HepG2 (cell line): ENCODE results near the gene HYAL1. TPM values are rescaled to one million over a fixed set of nuclear protein-coding genes. Genes with fewer than 3 reads are reported as not detected.

Experiments
- AGO2 ChIP-seq: fragments of 200-400 bp; formaldehyde crosslinking; optimal IDR thresholded peaks from 2 replicates; pipeline ENCODE3; 2017; ENCODE audit warnings: mild to moderate bottlenecking, low read depth, low read length, moderate library complexity
- DDIT3 ChIP-seq: sonication (generic); formaldehyde crosslinking; IDR thresholded peaks from 2 replicates; pipeline ENCODE4 v1.4.0; 2020; ENCODE audit warnings: mild to moderate bottlenecking, missing genetic modification reagents
- GFI1 ChIP-seq: sonication (generic); formaldehyde crosslinking; IDR thresholded peaks from 2 replicates; pipeline ENCODE4 v1.5.0; 2020; ENCODE audit warnings: missing genetic modification reagents, mild to moderate bottlenecking, borderline replicate concordance
- GZF1 ChIP-seq: sonication (generic); formaldehyde crosslinking; IDR thresholded peaks from 2 replicates; pipeline ENCODE4 v1.5.1; 2020; ENCODE audit warnings: mild to moderate bottlenecking, missing genetic modification reagents
- HNRNPLL ChIP-seq: fragments of 200-400 bp; formaldehyde crosslinking; IDR thresholded peaks from 2 replicates; pipeline ENCODE4 v1.6.1; 2017; ENCODE audit warnings: mild to moderate bottlenecking, low read depth, low read length; ENCODE audit not compliant: poor library complexity, severe bottlenecking
- MAF1 ChIP-seq: sonication (generic); formaldehyde crosslinking; IDR thresholded peaks from 2 replicates; pipeline ENCODE4 v1.5.0; 2020; ENCODE audit warnings: missing genetic modification reagents, borderline replicate concordance
- MEF2D ChIP-seq: sonication (generic); formaldehyde crosslinking; IDR thresholded peaks from 2 replicates; pipeline ENCODE4 v1.5.1; 2020; ENCODE audit warnings: mild to moderate bottlenecking, missing genetic modification reagents
- MYNN ChIP-seq: sonication (generic); formaldehyde crosslinking; IDR thresholded peaks from 2 replicates; pipeline ENCODE4 v1.4.0; 2020; ENCODE audit warnings: mild to moderate bottlenecking, low read depth, missing genetic modification reagents
- NR1H2 ChIP-seq: sonication (generic); formaldehyde crosslinking; IDR thresholded peaks from 2 replicates; pipeline ENCODE4 v1.8.1; 2022; ENCODE audit warnings: low read depth, missing genetic modification reagents, borderline replicate concordance
- SAFB2 ChIP-seq: sonication (generic); formaldehyde crosslinking; IDR thresholded peaks from 2 replicates; pipeline ENCODE4 v1.5.1; 2020; ENCODE audit warnings: missing genetic modification reagents, low read depth, mild to moderate bottlenecking, borderline replicate concordance
- SMAD3 ChIP-seq: sonication (generic); formaldehyde crosslinking; IDR thresholded peaks from 2 replicates; pipeline ENCODE4 v1.4.0; 2020; ENCODE audit warnings: missing genetic modification reagents
- TARDBP ChIP-seq: sonication (generic); formaldehyde crosslinking; IDR thresholded peaks from 2 replicates; pipeline ENCODE4 v1.8.0; 2022; ENCODE audit warnings: mild to moderate bottlenecking, missing genetic modification reagents
- TCF7 ChIP-seq: sonication (generic); IDR thresholded peaks from 2 replicates; pipeline ENCODE4 v1.6.1; 2016; ENCODE audit warnings: antibody characterized with exemption, low read depth
- TEAD3 ChIP-seq: optimal IDR thresholded peaks from 2 replicates; pipeline ENCODE3; 2016; ENCODE audit warnings: borderline replicate concordance
- ZBTB33 ChIP-seq: sonication (generic); formaldehyde crosslinking; IDR thresholded peaks from 2 replicates; pipeline ENCODE4 v1.4.0; 2020; ENCODE audit warnings: missing genetic modification reagents
- ZNF749 ChIP-seq: sonication (generic); formaldehyde crosslinking; IDR thresholded peaks from 2 replicates; pipeline ENCODE4 v1.8.0; 2022; ENCODE audit warnings: mild to moderate bottlenecking, missing genetic modification reagents, moderate library complexity, borderline replicate concordance
- ZXDC ChIP-seq: sonication (generic); formaldehyde crosslinking; IDR thresholded peaks from 2 replicates; pipeline ENCODE4 v1.5.0; 2020; ENCODE audit warnings: mild to moderate bottlenecking, missing genetic modification reagents
- polyA plus RNA-seq, 8 experiments: library from polyadenylated mRNA; depleted of rRNA in 3 of 8; stranded (reverse) in 7 of 8; unstranded in 1 of 8; fragments of >200 nt; fragmentation: Illumina TruSeq in 4 of 8; extraction: Trizol in 4 of 8; gene quantifications; 2 replicates each; pipeline versions ENCODE4 v1.2.1 to v1.2.3, GENCODE V29; 2011 to 2016; ENCODE audit warnings: low read depth in 4 of 8, missing spikeins in 1 of 8, mixed read lengths in 1 of 8; ENCODE audit not compliant: insufficient read depth in 1 of 8
- total RNA-seq, 5 experiments: library from RNA; depleted of rRNA; stranded (reverse); fragments of >200 nt; fragmentation: Illumina TruSeq; extraction: Trizol; gene quantifications; 2 replicates each; pipeline ENCODE4 v1.2.3, GENCODE V29; 2016; ENCODE audit warnings: low read depth in 1 of 5

Gene HYAL1
- total and polyA plus RNA-seq, 2 of the 13 experiments (the other 11 are each of a cell fraction or from before 2014, with no cell fraction given): 76.5 to 193 TPM

GRCh38 chr3:50337175-50337861 lies 33.9 kb upstream of the HYAL1 start (continued):
- peak; percentile 13; the same call in 1 of the 2 replicates for TF ChIP-seq GFI1 (CRISPR knock-in tag)
- no peak for TF ChIP-seq TCF7
- no peak for TF ChIP-seq NR1H2 (CRISPR knock-in tag)
- TF ChIP-seq ZXDC (CRISPR knock-in tag): peak; percentile 65; the same call in 1 of the 2 replicates
- no peak for TF ChIP-seq AGO2
- peak; percentile 91 for TF ChIP-seq HNRNPLL
- no peak for TF ChIP-seq ZNF749 (CRISPR knock-in tag)
- TF ChIP-seq TEAD3 (CRISPR knock-in tag): peak; percentile 74
- TF ChIP-seq SAFB2: peak; percentile 66; the same call in 1 of the 2 replicates
- peak; percentile 87 for TF ChIP-seq TARDBP (CRISPR knock-in tag)
- TF ChIP-seq SMAD3 (CRISPR knock-in tag): no peak
- TF ChIP-seq MYNN (CRISPR knock-in tag): 0 out of 2 replicates have a peak, but pooled peaks have one; percentile 17
- TF ChIP-seq GZF1 (CRISPR knock-in tag): no peak
- TF ChIP-seq DDIT3 (CRISPR knock-in tag): no peak
- peak; percentile 42; the same call in 1 of the 2 replicates for TF ChIP-seq ZBTB33 (CRISPR knock-in tag)
- TF ChIP-seq MEF2D (CRISPR knock-in tag): peak; percentile 86
- TF ChIP-seq MAF1: no peak; the same call in 1 of the 2 replicates
